Heart right ventricle (tissue), 16 donors: ENCODE data around the gene DNAJB2. TPM values are rescaled to one million over a fixed set of nuclear protein-coding genes. Genes with fewer than 3 reads are reported as not detected.
"Not testable (repeated sequence)": the region's sequence is repeated elsewhere in the genome, so short reads cannot be mapped to it uniquely, and the experiment has no call there.

Experiments used
- ATAC-seq, 8 donors: fragments of 200-7000 bp; cut with Tn5 transposase; one replicate each; pipeline ENCODE4 v1.9.1; 2020; ENCODE audit warnings: mild to moderate bottlenecking in 8 of 8, moderate library complexity in 8 of 8, moderate number of reproducible peaks in 1 of 8
- DNase-seq, 2 donors: peaks; one replicate each; pipeline ENCODE4 v3.0.0-alpha.2; 2020
- H3K27ac ChIP-seq, 10 donors: fragments of 200-600 bp; sonication (generic) in 2 of 10; one replicate each; pipeline versions ENCODE4 v1.5.0 to v1.8.0; 2020 to 2022; ENCODE audit warnings: mild to moderate bottlenecking in 3 of 10
- H3K27me3 ChIP-seq, 7 donors: fragments of 200-600 bp; one replicate each; pipeline ENCODE4 v1.8.0; 2021 to 2022; ENCODE audit warnings: mild to moderate bottlenecking in 2 of 7
- H3K36me3 ChIP-seq, 9 donors: fragments of 200-600 bp; sonication (generic) in 1 of 9; one replicate each; pipeline versions ENCODE4 v1.5.0 to v1.8.0; 2020 to 2022; ENCODE audit warnings: mild to moderate bottlenecking in 2 of 9
- H3K4me1 ChIP-seq, 9 donors: fragments of 200-600 bp; sonication (generic) in 1 of 9; one replicate each; pipeline versions ENCODE4 v1.5.0 to v1.8.0; 2020 to 2022; ENCODE audit warnings: mild to moderate bottlenecking in 4 of 9
- H3K4me3 ChIP-seq, 10 donors: fragments of 200-600 bp; sonication (generic) in 2 of 10; one replicate each; pipeline versions ENCODE4 v1.5.0 to v1.8.0; 2020 to 2022; ENCODE audit warnings: mild to moderate bottlenecking in 7 of 10, moderate library complexity in 2 of 10
- H3K9me3 ChIP-seq, 11 donors: fragments of 200-600 bp in 10 of 11; sonication (generic) in 2 of 11; one replicate each; pipeline versions ENCODE4 v1.5.0 to v1.8.0; 2013 to 2022; ENCODE audit warnings: mild to moderate bottlenecking in 2 of 11, control low read depth in 1 of 11, moderate library complexity in 1 of 11
- WGBS, 2 donors: extraction: QIAGEN DNeasy Blood & Tissue Kit; methylation state at CpG; one replicate each; pipeline ENCODE4 v1.1.7; 2013; ENCODE audit warnings: inconsistent platforms in 1 of 2; 5-methylcytosine and 5-hydroxymethylcytosine counted together
- intact Hi-C, 10 donors: fragments of 100-400 bp; cut with DNase I; formaldehyde crosslinking; loops; one replicate each; pipeline versions ENCODE4 v1.11.1 to v1.14.2; 2022
- polyA plus RNA-seq, 2 donors: library from polyadenylated mRNA; stranded (reverse); fragments of 200-250 nt; gene quantifications; one replicate each; pipeline ENCODE4 v1.2.3, GENCODE V29; 2013
- total RNA-seq, 10 donors: library from RNA; stranded (reverse); fragmentation: NEBNext Ultra II Directional in 3 of 10; extraction: Animal tissue kit (Norgen Biotek cat#: 25700) in 3 of 10; gene quantifications; one replicate each; pipeline versions ENCODE4 v1.2.1 to v1.2.4, GENCODE V29; 2021 to 2023
- TF ChIP-seq, protein P1 (sequence below), 9 donors: fragments of 200-600 bp; sonication (generic) in 2 of 9; IDR thresholded peaks; one replicate each; pipeline versions ENCODE4 v1.5.0 to v1.8.0; 2021 to 2022; ENCODE audit warnings: antibody characterized with exemption in 9 of 9, mild to moderate bottlenecking in 5 of 9, moderate library complexity in 1 of 9
- donor health status: Arrhythmogenic right ventricular cardiomyopathy.
- donor health status: ischemic (EF 13 %, LVEDD 7.1; RV severe dilation, severe dysfunction).
- donor health status: healthy with polysubstance abuse.
- donor health status: DM: no; HTN: yes; CAD: no.
- donor health status: DM: no; HTN: no; CAD: no.
- donor health status: ischemic (EF 25% LVEDD 6.9; RV normal size, moderate dysfunction).
- donor health status: ischemic (EF 25% LVEDD 5.7; RV mildly dilated, moderate dysfunction).
- donor health status: healthy.
- donor health status: DM: yes; HTN: yes; CAD: no.
- donor health status: Ischemic cardiomyopathy.
- donor health status: ischemic (EF 35%, LVEDD 5.7; RV mildly dilated, moderate dysfunction).
- donor health status: nonischemic (EF 11% LVEDD 7.7; RV severe dilation, severe dysfunction).
- donor health status: DM: yes; HTN: yes; CAD: no.
- donor health status: PGD.
- donor health status: ischemic (EF 29% LVEDD 5.4; RV normal size, mild dysfunction).
- donor health status: nonischemic (EF 23%, LVEDD 6.1; RV moderate dilation, normal function).

Gene DNAJB2
- total and polyA plus RNA-seq, 12 donors, result 55.6 to 148 (median 83.1) TPM

DNA sequence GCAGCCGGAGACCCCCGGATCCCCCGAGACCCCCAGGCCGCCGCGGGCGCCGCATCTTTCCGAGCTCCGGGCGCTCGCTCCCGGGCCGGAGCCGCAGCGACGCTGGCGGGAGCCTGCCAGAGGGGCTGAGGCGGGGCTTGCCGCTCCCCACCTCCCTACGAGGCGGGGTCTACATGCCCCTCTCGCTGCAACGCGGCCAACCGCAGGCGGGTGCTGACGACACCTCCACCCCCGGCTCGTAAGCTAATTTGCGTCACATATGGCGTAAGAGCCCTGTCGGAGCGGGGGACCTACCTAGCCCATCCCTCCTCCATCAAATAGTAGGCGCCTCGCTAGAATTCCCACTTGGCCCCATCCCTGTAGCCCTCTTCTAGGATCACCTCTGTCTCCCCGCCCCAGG is 30.1 kb downstream of the DNAJB2 start, which contains the start of gene PTPRN:
Gene PTPRN (minus strand): TSS at position 124 of the 400 bp plus-strand sequence. CDS start 69 bp downstream, at position 55.
- H3K9me3 ChIP-seq, result no peaks in the 10 kb centered on the region
- DNase-seq (no peak), ATAC-seq (no peak)
- H3K27ac ChIP-seq, result no peak within 1 kb of the TSS
- peaks cover 5 to 73% (median 63%) of the 10 kb centered on the region in 7 donors for H3K27me3 ChIP-seq
- intact Hi-C loops, result loop anchor here in 1 of 10 donors (10.0 kb wide), 1 partner anchor 254 kb away; no protein-coding TSS in a partner anchor
- H3K4me3 ChIP-seq, result peak within 1 kb of the TSS in 2 of 10 donors; percentile 19 to 23
- TF ChIP-seq, protein P1, sequence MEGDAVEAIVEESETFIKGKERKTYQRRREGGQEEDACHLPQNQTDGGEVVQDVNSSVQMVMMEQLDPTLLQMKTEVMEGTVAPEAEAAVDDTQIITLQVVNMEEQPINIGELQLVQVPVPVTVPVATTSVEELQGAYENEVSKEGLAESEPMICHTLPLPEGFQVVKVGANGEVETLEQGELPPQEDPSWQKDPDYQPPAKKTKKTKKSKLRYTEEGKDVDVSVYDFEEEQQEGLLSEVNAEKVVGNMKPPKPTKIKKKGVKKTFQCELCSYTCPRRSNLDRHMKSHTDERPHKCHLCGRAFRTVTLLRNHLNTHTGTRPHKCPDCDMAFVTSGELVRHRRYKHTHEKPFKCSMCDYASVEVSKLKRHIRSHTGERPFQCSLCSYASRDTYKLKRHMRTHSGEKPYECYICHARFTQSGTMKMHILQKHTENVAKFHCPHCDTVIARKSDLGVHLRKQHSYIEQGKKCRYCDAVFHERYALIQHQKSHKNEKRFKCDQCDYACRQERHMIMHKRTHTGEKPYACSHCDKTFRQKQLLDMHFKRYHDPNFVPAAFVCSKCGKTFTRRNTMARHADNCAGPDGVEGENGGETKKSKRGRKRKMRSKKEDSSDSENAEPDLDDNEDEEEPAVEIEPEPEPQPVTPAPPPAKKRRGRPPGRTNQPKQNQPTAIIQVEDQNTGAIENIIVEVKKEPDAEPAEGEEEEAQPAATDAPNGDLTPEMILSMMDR (IDR thresholded peaks at IDR 0.05), result no peak
- H3K4me1 ChIP-seq, result peaks cover 0 to 5% (median 0%) of the 10 kb centered on the region in 9 donors
- no peaks in the 10 kb centered on the region for H3K36me3 ChIP-seq
- WGBS, 2 donors, result 2 to 5% methylated on average over 25 to 37 of the region's 37 CpGs

DNA sequence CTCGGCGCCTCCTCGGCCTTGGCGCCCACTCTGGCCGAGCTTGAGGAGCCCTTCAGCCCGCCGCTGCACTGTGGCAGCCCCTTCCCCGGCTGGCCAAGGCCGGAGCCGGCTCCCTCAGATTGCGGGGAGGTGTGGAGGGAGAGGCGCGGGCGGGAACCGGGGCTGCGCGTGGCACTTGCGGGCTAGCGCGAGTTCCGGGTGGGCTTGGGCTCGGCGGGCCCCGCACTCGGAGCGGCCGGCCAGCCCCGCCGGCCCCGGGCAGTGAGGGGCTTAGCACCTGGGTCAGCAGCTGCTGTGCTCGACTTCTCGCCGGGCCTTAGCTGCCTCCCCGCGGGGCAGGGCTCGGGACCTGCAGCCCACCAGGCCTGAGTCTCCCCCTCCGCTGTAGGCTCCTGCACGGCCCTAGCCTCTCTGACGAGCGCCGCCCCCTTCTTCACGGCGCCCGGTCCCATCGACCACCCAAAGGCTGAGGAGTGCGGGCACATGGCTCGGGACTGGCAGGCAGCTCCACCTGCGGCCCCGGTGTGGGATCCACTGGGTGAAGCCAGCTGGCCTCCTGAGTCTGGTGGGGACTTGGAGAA is 33.6 kb downstream of the DNAJB2 start:
- intact Hi-C loops, H3K27ac ChIP-seq, H3K4me1 ChIP-seq, ATAC-seq, H3K9me3 ChIP-seq, DNase-seq, H3K36me3 ChIP-seq, H3K4me3 ChIP-seq: not testable (repeated sequence)
- H3K27me3 ChIP-seq, result peaks cover 5 to 50% (median 42%) of the 10 kb centered on the region in 7 donors
- 88 to 93% methylated on average over 47 to 49 of the region's 49 CpGs for WGBS, 2 donors

DNA sequence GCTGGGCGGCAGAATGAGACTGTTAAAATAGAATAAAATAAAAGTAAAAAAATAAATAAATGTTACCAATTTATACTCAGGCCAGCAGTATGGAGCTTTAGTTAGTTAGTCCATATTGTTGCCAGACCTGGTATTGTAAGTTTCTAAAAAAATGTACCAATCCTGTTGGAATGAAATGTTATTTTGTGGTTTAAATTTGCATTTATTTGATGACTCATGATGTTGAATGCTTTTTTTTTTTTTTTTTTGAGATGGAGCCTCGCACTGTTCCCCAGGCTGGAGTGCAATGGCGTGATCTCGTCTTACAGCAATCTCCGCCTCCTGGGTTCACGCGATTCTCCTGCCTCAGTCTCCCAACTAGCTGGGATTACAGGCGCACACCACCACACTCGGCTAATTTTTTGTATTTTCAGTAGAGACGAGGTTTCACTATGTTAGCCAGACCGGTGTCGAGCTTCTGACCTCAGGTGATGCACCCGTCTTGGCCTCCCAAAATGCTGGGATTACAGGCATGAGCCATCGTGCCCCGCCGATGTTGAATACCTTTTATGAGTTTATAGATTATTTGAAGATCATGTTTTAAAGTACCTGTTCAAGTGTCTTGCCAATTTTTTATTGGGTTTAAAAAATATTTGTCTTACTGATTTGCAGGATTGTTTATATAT is 35.8 kb downstream of the DNAJB2 start:
- H3K27me3 ChIP-seq, result peaks cover 0 to 41% (median 28%) of the 10 kb centered on the region in 7 donors
- 92% methylated on average over 16 of the region's 16 CpGs for WGBS, 2 donors
- H3K27ac ChIP-seq, result no peak overlapping the region
- no peak overlapping the region for H3K4me3 ChIP-seq
- no peaks in the 10 kb centered on the region for H3K9me3 ChIP-seq
- no peaks in the 10 kb centered on the region for H3K4me1 ChIP-seq
- intact Hi-C loops, result no loop called here
- H3K36me3 ChIP-seq, result no peaks in the 10 kb centered on the region
- no peak for ATAC-seq
- no peak for DNase-seq
- TF ChIP-seq, protein P1 (IDR thresholded peaks at IDR 0.05), result no peak

DNA sequence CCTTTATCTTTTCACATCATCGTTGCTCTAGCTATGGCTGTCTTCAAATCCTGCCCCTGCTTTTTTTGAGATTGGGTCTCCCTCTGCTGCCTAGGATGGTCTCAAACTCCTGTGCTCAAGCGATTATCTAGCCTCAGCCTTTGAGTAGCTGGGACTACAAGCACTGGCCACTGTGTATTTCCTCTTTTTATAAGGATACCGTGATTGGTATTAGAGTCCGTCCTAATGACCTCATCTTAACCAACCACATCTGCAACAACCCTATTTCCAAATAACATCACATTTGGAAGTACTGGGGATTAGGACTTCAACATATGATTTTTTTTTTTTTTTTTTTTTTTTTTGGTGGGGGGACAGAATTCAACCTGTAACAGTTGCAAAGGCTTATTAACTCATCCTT is 44.3 kb downstream of the DNAJB2 start:
- H3K36me3 ChIP-seq, result no peaks in the 10 kb centered on the region
- H3K4me3 ChIP-seq, result no peak overlapping the region
- no peaks in the 10 kb centered on the region for H3K9me3 ChIP-seq
- H3K27ac ChIP-seq, result no peak overlapping the region
- intact Hi-C loops, result no loop called here
- no peak for DNase-seq
- WGBS, 2 donors, result 66 to 68% methylated on average over 4 of the region's 4 CpGs
- TF ChIP-seq, protein P1 (IDR thresholded peaks at IDR 0.05), result no peak
- no peaks in the 10 kb centered on the region for H3K4me1 ChIP-seq
- no peak for ATAC-seq
- H3K27me3 ChIP-seq, result peaks cover 0 to 84% (median 30%) of the 10 kb centered on the region in 7 donors

DNA sequence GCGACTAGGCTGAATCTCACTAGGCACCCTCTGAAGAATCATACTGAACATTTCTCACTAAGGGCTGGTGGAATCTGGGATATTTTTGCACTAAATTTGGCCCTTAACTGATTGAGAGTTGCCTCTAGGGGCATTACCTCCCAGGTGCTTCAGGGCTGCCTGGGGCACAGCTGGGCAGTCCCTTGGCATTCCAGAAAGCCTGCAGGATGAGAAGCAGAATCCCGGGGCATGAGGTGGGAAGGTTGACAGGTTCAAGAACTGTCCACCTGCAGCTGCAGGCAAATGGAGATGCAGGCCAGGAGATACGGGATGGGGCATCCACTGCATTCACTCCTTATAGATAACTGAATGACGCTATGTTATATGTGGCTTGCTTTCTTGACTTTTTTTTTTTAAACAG is 46.0 kb downstream of the DNAJB2 start:
- H3K4me1 ChIP-seq, result no peaks in the 10 kb centered on the region
- DNase-seq, result no peak
- WGBS, 2 donors, result 77 to 81% methylated on average over 4 of the region's 4 CpGs
- TF ChIP-seq, protein P1 (IDR thresholded peaks at IDR 0.05), result no peak
- peaks cover 0 to 79% (median 31%) of the 10 kb centered on the region in 7 donors for H3K27me3 ChIP-seq
- intact Hi-C loops, result no loop called here
- H3K4me3 ChIP-seq, result no peak overlapping the region
- no peak overlapping the region for H3K27ac ChIP-seq
- H3K36me3 ChIP-seq, result no peaks in the 10 kb centered on the region
- H3K9me3 ChIP-seq, result no peaks in the 10 kb centered on the region
- ATAC-seq, result no peak
